Vagina (tissue), 2 donors: ENCODE results near the gene PDE4A. TPM values are rescaled to one million over a fixed set of nuclear protein-coding genes. Genes with fewer than 3 reads are reported as not detected.
A peak's percentile ranks its signal among the peaks of the same experiment; 100 is the strongest.

Source experiments
- DNase-seq, 2 donors: peaks; one replicate each; pipeline ENCODE4 v3.0.0-alpha.2; 2017; ENCODE audit errors: extremely low spot score in 2 of 2
- H3K27ac ChIP-seq: fragments of 200-600 bp; sonication (generic); one replicate; pipeline ENCODE4 v1.5.1; 2019
- H3K27me3 ChIP-seq: fragments of 200-600 bp; sonication (generic); one replicate; pipeline ENCODE4 v1.5.1; 2019
- H3K36me3 ChIP-seq, 2 donors: fragments of 200-600 bp; sonication (generic); one replicate each; pipeline ENCODE4 v1.5.1; 2017 to 2019
- H3K4me1 ChIP-seq: fragments of 200-600 bp; sonication (generic); one replicate; pipeline ENCODE4 v1.5.1; 2019
- H3K4me3 ChIP-seq, 2 donors: fragments of 200-600 bp; sonication (generic); 1 replicate in 1 of 2; 2 replicates in 1 of 2; pipeline ENCODE4 v1.5.1; 2016 to 2019
- H3K9me3 ChIP-seq: fragments of 200-600 bp; sonication (generic); one replicate; pipeline ENCODE4 v1.5.1; 2019
- POLR2A ChIP-seq, 2 donors: fragments of 450-650 bp; IDR thresholded peaks; one replicate each; pipeline ENCODE4 v1.6.1; 2017; ENCODE audit warnings: antibody characterized with exemption in 2 of 2, mild to moderate bottlenecking in 2 of 2, moderate library complexity in 2 of 2
- POLR2AphosphoS5 ChIP-seq, 2 donors: sonication (generic); formaldehyde crosslinking; IDR thresholded peaks; one replicate each; pipeline ENCODE4 v1.9.0; 2017; ENCODE audit warnings: antibody characterized with exemption in 2 of 2, mild to moderate bottlenecking in 2 of 2, low read depth in 1 of 2; ENCODE audit not compliant: insufficient read depth in 1 of 2
- intact Hi-C: fragments of 100-400 bp; cut with DNase I; formaldehyde crosslinking; loops from one replicate; pipeline ENCODE4 v1.15.1; 2023
- total RNA-seq: library from RNA; depleted of rRNA; stranded (reverse); fragments of >200 nt; gene quantifications from one replicate; pipeline ENCODE4 v1.2.3, GENCODE V29; 2016
- TF ChIP-seq, protein P1 (sequence below), 3 experiments: fragments of 450-650 bp in 2 of 3; fragments of 200-600 bp in 1 of 3; sonication (generic) in 1 of 3; IDR thresholded peaks; one replicate each; pipeline ENCODE4 v1.5.1; 2017 to 2019; ENCODE audit warnings: antibody characterized with exemption in 3 of 3, mild to moderate bottlenecking in 2 of 3, moderate library complexity in 2 of 3

PDE4A gene
- total RNA-seq, 1 donor from 2014 or later = 16.7 TPM

DNA sequence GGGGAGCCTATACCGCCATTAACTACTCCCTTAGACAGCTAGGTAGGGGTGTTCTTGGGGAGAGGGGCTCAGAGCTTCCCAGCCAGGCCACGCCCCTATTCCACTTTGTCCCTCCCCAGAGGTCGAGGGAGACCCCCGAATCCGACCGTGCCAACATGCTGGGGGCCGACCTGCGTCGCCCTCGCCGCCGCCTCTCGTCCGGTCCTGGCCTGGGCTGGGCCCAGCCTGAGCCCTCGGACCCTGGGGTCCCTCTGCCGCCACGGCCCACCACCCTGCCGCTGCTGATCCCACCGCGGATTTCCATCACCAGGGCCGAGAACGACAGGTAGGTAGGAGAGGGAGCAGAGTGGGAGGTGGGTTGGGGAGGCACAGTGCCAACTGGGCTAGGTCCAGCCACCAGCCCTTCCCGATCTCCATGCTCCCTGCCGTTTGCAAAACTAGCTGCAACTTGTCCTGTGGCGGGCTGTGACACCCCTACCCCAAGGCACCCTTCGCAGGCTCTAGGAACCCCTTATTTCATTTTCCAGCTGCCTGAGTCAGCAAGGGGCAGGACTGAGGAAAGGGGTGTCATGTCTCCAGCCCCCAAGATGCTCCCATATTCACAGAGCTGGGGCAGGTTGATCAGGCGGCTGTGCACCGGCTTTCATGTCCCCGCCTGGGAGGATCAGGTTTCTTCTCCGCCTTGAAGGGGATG lies 2.6 kb upstream of the PDE4A start:
- H3K27ac ChIP-seq = no peak overlapping the region
- intact Hi-C loops = no loop called here
- H3K4me3 ChIP-seq = no peak overlapping the region
- peaks cover 54% of the 10 kb centered on the region for H3K4me1 ChIP-seq
- TF ChIP-seq POLR2A (IDR thresholded peaks at IDR 0.05) (no peak), POLR2AphosphoS5 (IDR thresholded peaks at IDR 0.05; ENCODE audit: insufficient read depth in 1 of 2, low read depth in 1 of 2) (no peak)
- TF ChIP-seq, protein P1, sequence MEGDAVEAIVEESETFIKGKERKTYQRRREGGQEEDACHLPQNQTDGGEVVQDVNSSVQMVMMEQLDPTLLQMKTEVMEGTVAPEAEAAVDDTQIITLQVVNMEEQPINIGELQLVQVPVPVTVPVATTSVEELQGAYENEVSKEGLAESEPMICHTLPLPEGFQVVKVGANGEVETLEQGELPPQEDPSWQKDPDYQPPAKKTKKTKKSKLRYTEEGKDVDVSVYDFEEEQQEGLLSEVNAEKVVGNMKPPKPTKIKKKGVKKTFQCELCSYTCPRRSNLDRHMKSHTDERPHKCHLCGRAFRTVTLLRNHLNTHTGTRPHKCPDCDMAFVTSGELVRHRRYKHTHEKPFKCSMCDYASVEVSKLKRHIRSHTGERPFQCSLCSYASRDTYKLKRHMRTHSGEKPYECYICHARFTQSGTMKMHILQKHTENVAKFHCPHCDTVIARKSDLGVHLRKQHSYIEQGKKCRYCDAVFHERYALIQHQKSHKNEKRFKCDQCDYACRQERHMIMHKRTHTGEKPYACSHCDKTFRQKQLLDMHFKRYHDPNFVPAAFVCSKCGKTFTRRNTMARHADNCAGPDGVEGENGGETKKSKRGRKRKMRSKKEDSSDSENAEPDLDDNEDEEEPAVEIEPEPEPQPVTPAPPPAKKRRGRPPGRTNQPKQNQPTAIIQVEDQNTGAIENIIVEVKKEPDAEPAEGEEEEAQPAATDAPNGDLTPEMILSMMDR (IDR thresholded peaks at IDR 0.05) = no peak
- DNase-seq = no peak
- H3K27me3 ChIP-seq = peaks cover 15% of the 10 kb centered on the region
- no peaks in the 10 kb centered on the region for H3K9me3 ChIP-seq
- H3K36me3 ChIP-seq = no peaks in the 10 kb centered on the region

DNA sequence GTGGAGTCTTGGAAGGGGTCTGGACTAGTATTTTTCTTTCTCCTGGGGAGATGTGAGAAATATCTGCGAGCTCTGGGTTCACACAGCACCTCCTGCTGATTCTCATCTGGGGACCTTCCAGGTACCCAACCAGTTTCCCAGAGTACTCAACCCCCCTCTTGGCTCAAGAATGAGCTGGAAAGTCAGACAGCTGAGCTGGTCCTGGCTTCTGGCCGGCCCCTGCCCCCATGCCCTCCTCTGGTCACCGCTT lies 2.2 kb upstream of the PDE4A start:
- no peak for DNase-seq
- Histone ChIP-seq H3K9me3 (no peaks in the 10 kb centered on the region), H3K4me1 (peaks cover 54% of the 10 kb centered on the region), H3K36me3 (no peaks in the 10 kb centered on the region), H3K27ac (no peak overlapping the region), H3K4me3 (no peak overlapping the region), H3K27me3 (peaks cover 15% of the 10 kb centered on the region)
- intact Hi-C loops = no loop called here
- TF ChIP-seq POLR2A (IDR thresholded peaks at IDR 0.05) = no peak
- no peak for TF ChIP-seq POLR2AphosphoS5 (IDR thresholded peaks at IDR 0.05; ENCODE audit: insufficient read depth in 1 of 2, low read depth in 1 of 2)
- TF ChIP-seq, protein P1 (IDR thresholded peaks at IDR 0.05) = no peak

DNA sequence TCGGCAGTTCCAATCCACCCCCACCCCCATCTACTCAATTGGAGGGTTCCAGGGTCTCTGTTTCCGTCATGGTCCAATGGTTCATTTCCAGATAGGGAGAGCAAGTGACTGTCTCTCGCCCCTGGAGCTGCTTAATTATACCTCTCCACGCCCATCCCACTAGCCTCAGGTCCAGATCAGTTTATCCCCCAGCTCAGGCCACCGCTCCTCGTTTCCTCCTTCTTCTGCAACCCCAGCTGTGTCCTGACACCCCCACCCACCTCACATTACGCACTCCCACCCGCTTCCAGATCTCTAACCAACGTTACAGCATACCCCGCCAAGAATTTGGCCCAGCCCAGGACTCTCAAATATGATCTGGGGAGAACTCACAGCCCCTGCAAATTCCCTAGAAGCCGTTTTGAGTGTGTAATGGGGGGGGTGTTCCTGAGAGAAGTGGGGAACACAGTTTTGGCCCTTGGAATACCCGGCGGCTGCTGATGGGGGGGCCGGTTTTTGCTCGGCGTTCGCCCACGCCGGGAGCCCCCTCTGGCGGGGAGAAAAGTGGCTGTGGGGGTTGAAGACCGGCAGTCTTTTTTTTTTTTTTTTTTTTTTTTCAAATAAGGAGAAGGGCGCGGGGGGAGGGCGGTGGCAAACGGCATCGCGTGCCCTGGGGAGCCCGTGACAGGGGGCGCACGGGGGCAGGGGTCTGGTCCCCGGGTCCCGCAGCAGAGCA lies 1.7 kb upstream of the PDE4A start:
- Histone ChIP-seq H3K27ac (no peak overlapping the region), H3K4me1 (peaks cover 54% of the 10 kb centered on the region), H3K36me3 (no peaks in the 10 kb centered on the region), H3K27me3 (peaks cover 15% of the 10 kb centered on the region), H3K9me3 (no peaks in the 10 kb centered on the region), H3K4me3 (no peak overlapping the region)
- intact Hi-C loops = no loop called here
- no peak for DNase-seq
- TF ChIP-seq POLR2AphosphoS5 (IDR thresholded peaks at IDR 0.05; ENCODE audit: insufficient read depth in 1 of 2, low read depth in 1 of 2) = no peak
- TF ChIP-seq, protein P1 (IDR thresholded peaks at IDR 0.05) = no peak
- TF ChIP-seq POLR2A (IDR thresholded peaks at IDR 0.05) = no peak

DNA sequence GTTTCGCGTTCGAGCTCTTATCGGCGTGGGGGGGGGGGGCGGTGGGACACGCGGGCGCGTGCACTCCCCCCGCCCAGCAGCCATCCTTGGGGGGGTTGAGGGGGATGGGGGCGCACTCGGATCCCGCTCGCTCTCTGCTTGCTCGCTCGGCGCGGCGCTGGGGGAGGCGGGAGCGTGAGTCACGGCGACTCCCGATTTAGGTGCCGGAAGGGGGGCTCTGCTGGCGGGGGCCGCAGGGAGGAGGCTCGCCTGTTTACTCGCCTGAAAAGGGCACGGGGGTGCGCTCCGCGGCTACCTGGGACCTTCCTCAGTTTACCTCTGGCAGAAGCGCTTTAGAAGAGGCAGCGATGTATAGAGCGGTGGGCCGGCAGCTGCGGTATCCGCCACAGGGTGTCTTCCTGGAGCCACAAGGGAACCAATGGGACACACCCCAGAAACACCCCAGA lies 1.1 kb upstream of the PDE4A start:
- TF ChIP-seq POLR2A (IDR thresholded peaks at IDR 0.05) (no peak), POLR2AphosphoS5 (IDR thresholded peaks at IDR 0.05; ENCODE audit: insufficient read depth in 1 of 2, low read depth in 1 of 2) (no peak)
- TF ChIP-seq, protein P1 (IDR thresholded peaks at IDR 0.05) = no peak
- H3K4me3 ChIP-seq = peak overlapping the region in 1 of 2 donors; percentile 10
- DNase-seq = no peak
- H3K9me3 ChIP-seq = no peaks in the 10 kb centered on the region
- H3K4me1 ChIP-seq = peaks cover 57% of the 10 kb centered on the region
- no peaks in the 10 kb centered on the region for H3K36me3 ChIP-seq
- peaks cover 15% of the 10 kb centered on the region for H3K27me3 ChIP-seq
- H3K27ac ChIP-seq = no peak overlapping the region
- intact Hi-C loops = no loop called here
